Measurements from ENCODE around the gene SMAD2.

SMAD2 gene

GRCh38 chr18:47931718-47932103, 1.3 kb upstream of the SMAD2 start:
- peak; percentile 31 to 66 (median 62) for DNase-seq

DNA sequence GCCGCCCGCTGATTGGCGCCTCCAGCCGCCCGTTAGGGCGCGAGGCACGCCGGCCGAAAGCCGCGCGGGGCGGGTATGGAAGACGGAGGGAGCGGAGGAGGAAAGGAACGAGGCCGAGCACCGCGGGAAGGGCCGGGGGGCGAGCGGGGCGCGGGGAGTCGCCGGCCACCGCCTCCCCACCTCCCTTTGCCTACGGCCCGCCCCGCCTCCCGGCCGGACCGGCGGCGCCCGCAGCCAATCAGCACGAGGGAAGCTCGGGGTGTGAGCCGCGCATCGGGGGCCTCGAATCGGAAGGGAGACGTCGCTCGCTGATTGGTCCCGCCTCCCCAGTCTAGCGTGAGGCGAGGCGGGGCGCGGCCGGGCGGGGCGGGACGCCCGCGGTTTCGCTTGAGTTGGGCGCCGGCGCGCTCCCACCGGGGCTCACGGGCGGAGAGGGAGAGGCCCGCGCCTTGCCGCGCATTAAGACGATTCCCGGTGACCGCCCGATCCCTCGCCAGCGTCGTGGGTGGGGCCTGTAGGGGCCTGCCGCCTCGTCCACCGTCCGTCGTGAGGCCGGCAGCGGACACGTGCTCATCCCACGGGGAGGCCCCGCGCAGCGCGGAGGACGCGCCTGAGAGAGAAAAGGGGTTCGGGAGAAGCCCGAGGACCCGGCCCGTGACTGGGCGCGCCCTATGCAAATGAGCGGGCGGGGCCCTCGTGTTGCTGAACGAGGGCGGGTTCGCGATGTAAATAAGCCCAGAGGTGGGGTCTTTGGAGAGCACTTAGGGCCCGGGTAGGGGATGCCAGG, 665 bp upstream of the SMAD2 start:
- peak; percentile 96 to 99 (median 98) for DNase-seq

DNA sequence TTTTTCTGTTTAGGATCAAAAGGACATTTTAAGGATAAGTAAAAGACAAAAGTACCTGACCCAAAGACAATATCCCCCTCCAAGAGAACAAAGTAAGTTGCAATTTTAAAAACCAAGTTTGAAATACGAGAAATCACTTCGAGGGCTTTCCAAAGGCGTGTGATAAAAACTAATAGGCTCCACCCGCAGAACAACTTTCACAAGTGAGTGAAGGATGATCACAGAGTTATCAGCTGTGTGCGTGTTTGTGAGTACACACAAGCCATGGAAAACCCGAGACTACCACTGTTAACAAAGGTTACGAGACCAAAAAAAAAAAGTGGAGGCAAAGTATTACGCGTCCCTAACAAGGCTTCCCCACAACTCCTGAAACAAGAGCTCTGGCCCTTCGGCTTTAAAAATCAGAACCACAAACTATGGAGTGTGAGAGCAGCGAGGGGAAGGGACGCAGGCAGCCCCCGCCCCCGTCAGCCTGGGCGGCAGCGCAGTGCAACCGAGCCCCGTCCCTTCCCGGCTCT, 719 bp downstream of the SMAD2 start:
- peak in 3 of 4 experiments; percentile 55 to 76 (median 66) for DNase-seq

DNA sequence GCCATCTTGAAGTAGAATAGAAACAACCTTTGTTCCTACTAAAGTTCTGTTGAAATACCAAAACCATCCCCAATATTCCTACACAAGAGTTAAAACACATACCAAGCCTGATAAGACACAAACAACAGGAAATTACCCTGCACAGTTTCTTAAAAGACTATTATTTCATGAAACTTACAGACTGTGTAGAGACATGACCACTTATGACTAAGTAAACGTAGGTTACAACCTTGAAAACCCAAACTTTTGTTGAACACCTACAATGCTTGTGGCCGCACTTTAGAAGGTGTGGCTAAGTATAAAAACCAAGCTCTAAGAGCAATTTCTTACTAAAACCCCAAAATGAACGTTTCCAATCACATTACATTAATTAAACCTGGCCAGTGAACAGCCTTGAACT, 2.0 kb downstream of the SMAD2 start:
- DNase-seq = no peak

GRCh38 chr18:47926101-47926850, 4.2 kb downstream of the SMAD2 start:
- no peak for DNase-seq

GRCh38 chr18:47919916-47920315, 10.5 kb downstream of the SMAD2 start:
- no peak for DNase-seq

DNA sequence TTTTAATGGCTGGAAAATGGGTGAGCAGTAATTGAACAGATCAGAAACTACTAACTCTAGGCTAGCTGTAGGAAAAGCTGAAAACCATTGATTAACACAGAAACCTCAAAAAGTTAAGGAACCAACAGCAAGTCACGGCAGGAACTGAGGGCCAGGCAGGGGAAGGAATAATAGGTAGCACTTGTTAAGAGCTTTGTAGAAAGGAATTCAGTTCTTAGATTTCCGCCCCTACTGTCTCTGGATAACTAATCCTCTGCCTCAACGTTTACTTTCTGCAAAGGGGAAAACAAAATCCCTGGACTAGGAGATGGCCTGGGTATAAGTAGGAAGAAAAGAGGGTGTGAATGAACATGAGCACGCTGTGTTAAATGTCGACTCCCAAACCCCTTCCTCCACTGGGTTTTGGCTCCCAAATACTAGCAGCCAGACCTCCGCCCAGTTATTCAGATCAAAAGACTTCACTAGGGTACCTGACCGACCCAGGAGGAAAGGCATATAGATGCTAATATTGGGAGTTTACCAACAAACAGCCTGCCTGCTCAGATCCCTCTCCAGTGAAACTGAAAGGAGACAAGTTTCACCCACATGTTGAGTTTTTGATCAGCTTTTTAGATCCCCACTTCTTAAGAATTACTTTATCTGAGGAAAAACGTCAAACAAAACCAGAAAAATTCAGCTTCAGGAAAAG, 12.4 kb downstream of the SMAD2 start:
- no peak for DNase-seq

DNA sequence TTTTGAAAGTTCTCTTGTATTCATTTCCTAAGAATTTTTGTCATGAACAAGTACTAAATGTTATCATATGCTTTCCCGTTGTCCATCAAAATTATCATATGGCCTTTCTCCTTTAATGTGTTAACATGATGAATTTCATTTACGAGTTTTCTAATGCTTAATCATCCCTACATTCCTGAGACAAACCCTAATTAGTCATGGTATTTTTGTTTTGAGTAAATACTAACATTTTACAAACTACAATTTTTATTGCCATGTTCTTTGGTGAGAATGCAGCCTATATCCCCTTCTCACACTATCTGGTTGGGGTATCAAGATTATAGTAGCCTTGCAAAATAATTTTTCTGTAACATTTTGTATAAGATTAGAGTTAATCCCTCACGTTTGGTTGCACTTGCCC, 14.5 kb downstream of the SMAD2 start:
- DNase-seq = no peak

DNA sequence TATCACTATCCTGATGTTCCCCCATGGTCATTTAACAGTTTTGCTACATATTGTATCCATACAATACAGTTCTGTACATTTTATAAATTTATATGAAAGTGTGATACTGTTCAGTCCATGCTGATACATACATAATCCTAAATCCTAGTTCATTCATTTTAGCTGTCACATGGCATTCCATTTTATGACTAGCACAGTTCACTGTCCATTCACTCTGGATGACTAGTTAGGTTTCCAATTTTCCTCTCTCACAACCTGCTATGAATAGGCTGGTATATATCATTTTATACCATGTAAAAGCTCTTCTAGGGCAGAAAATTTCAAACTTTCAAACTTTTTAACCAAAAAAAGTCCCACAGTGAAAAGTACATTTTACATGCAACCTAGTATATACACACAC, 15.2 kb downstream of the SMAD2 start:
- DNase-seq = no peak

GRCh38 chr18:47912794-47913585, 17.5 kb downstream of the SMAD2 start:
- peak; percentile 22 to 61 (median 50) for DNase-seq

DNA sequence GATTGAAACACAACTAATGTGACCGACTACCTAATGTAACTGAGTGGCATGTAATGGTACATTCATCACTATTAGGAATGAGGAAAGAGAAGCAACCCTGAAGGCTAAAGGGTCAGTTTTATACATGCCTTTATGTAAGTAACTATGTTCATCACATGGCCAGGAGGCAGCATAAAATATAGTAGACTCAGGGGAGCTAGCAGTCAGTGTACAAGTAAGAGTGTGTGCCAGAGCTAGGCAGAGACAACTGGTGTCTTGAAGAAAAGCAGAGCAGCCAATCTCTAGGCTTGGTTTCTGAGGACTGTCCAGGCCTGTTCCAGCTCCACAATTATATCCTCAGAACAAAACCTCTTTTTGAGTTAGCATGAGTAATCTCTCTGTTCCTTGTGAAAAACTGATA, 18.1 kb downstream of the SMAD2 start:
- peak in 1 of 4 experiments; percentile 18 for DNase-seq

DNA sequence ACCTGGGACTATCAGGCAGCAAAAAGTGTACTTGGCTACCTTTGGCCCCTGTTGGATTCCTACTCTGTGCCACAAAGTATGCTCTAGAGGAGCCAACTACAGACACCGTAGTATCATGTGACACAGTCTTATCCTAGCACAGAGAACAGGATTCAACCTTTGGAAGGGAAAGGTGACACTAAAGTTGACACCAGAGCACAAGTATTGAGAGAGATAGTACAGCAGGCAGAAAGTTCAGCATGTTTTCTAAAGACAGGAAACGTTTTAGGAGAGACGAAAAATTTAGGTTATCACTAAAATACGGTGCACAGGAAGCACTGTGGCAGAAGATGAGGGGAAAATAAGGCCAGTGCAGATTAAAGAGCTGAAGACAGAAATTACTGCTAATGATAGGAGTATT, 18.6 kb downstream of the SMAD2 start:
- DNase-seq = no peak

DNA sequence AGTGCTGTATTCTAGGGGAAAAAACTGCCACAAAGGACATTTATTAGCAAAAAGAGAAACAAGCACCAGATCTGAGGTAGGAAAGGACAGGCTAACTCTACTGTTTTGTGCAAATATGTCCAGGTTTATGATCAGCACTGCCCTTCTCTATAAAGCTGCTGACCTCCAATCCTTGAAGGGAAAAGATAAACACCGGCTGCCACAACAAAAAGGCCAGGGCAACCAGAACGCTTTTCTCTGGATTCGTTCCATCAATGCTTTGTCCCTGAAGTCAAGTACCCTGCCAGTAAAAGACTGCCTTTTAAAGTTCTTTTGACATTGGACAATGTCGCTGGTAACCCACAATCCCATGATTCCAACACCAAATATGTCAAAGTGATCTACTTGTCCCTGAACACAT, 21.0 kb downstream of the SMAD2 start:
- DNase-seq = no peak

DNA sequence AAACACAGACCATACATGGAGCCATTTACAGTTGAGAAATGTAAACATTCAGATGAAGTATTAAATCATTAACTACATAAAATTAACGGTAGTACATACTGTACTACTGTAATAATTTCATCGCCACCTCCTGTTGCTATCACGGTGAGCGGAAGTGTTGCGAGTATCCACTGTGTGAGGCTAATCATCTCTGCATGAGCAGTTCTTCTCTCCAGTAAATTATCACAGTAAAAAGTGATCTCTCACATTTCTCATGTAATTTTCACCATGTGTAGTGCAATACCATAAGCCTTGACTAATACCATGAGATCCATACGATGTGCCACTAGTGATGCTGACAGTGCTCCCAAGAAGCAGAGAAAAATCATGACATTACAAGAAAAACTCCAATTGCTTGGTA, 21.9 kb downstream of the SMAD2 start:
- no peak for DNase-seq

DNA sequence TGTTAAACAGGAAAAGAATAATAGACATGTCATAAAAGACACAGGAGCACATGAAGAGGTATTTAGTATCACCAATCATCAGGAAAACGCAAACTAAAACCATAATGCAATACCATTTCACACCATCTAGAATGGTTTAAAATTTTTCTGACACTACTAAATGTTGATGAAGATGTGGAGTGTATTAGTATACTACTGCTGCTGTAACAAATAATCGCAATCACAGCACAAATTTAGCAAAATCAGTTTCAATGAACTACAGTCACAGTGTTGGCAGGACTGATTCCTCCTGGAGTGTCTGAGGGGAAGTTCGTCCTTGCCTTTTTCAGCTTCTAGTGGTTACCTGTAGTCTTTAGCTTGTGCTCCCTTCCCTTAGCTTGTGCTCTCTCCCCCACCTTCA, 24.1 kb downstream of the SMAD2 start:
- DNase-seq = no peak

DNA sequence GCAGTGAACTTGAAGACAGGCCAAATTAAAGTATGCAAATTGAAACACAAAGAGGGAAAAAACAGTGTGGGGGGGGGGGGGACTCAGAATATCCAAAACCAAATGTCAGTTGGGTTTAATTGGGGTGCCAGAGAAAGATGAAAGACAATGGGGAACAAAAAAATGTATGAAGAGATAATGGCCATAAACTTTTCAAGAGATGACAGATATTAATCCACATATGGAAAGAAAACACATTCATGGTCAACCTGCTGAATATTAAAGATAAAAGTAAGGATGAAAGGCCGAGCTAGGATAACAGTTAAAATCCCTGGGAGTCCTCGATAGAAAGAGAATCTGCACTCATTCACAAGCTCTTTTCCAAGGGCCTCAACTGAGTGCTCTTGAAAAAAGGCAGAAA, 26.6 kb downstream of the SMAD2 start:
- no peak for DNase-seq

- peak; percentile 48 to 75 (median 60) for DNase-seq
Measured at GRCh38 chr18:47901624-47902362, 28.7 kb downstream of the SMAD2 start.

- no peak for DNase-seq
Measured at GRCh38 chr18:47899107-47899840, 31.2 kb downstream of the SMAD2 start.

DNA sequence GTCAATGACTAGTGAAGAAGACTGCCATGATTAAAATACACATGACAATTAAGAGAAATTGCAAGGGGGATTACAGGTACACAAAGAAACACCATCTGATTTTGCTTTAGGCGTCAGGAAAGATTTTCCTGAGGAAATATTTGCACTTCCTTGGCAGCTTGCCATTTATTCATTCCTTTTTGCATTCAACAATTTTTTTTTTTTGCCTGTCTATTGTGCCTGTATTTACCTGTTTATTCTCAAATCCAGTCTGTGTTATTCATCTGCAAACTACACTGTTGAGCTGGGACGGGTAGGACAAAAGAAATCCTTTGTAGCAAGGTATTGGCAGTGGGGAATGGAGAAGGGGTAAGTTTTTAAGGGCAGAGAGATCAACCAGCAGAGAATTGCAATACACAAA, 31.8 kb downstream of the SMAD2 start:
- DNase-seq = no peak

GRCh38 chr18:47898055-47898454, 32.4 kb downstream of the SMAD2 start:
- no peak for DNase-seq

Data from suppressor macrophage (primary cell).